Progenitor cell of endocrine pancreas (in vitro differentiated cells): ENCODE measurements around the gene DOCK4. TPM values are rescaled to one million over a fixed set of nuclear protein-coding genes. Genes with fewer than 3 reads are reported as not detected.

Source experiments
- DNase-seq: peaks from one replicate; pipeline ENCODE4 v3.0.0; 2021; ENCODE audit warnings: low spot score; ENCODE audit not compliant: unreplicated experiment
- H3K27ac Mint-ChIP-seq: 2 replicates; pipeline ENCODE4 v1.8.0; 2021; ENCODE audit warnings: mild to moderate bottlenecking, moderate library complexity, mixed read lengths
- H3K27me3 Mint-ChIP-seq: 2 replicates; pipeline ENCODE4 v1.8.0; 2021; ENCODE audit warnings: mixed read lengths
- H3K36me3 Mint-ChIP-seq: 2 replicates; pipeline ENCODE4 v1.8.0; 2022; ENCODE audit warnings: mixed read lengths; ENCODE audit not compliant: insufficient read depth
- H3K4me1 Mint-ChIP-seq: 2 replicates; pipeline ENCODE4 v1.8.0; 2021; ENCODE audit warnings: low read depth, mixed read lengths
- H3K4me3 Mint-ChIP-seq: 2 replicates; pipeline ENCODE4 v1.8.0; 2021; ENCODE audit warnings: low read depth, mild to moderate bottlenecking, moderate library complexity, mixed read lengths
- H3K9me3 Mint-ChIP-seq: 2 replicates; pipeline ENCODE4 v1.8.0; 2021; ENCODE audit warnings: low read depth, mixed read lengths
- CTCF ChIP-seq: fragments of 200-600 bp; sonication (generic); IDR thresholded peaks from one replicate; pipeline ENCODE4 v1.5.0; 2021; ENCODE audit warnings: antibody characterized with exemption, mild to moderate bottlenecking; ENCODE audit not compliant: unreplicated experiment
- total RNA-seq: library from RNA; stranded (reverse); gene quantifications from 2 replicates; pipeline ENCODE4 v1.2.1, GENCODE V29; 2021

DOCK4 gene
- total RNA-seq, 1 donor from 2014 or later, result 28.8 TPM

- TF ChIP-seq CTCF, result no peak
- H3K36me3 Mint-ChIP-seq, result peaks cover 5% of the 10 kb centered on the region
- H3K9me3 Mint-ChIP-seq, result peaks cover 5% of the 10 kb centered on the region
- H3K4me3 Mint-ChIP-seq, result no peak overlapping the region
- DNase-seq, result no peak
- H3K27ac Mint-ChIP-seq, result no peak overlapping the region
- H3K4me1 Mint-ChIP-seq, result peaks cover 16% of the 10 kb centered on the region
- H3K27me3 Mint-ChIP-seq, result no peaks in the 10 kb centered on the region
These were observed 112.8 kb downstream of the DOCK4 start for GRCh38 chr7:112093409-112093808.

GRCh38 chr7:112092709-112093395 lies 113.3 kb downstream of the DOCK4 start:
- H3K27me3 Mint-ChIP-seq, result no peaks in the 10 kb centered on the region
- H3K27ac Mint-ChIP-seq, result no peak overlapping the region
- peaks cover 18% of the 10 kb centered on the region for H3K4me1 Mint-ChIP-seq
- TF ChIP-seq CTCF, result no peak
- H3K4me3 Mint-ChIP-seq, result no peak overlapping the region
- H3K9me3 Mint-ChIP-seq, result peaks cover 5% of the 10 kb centered on the region
- DNase-seq, result no peak
- H3K36me3 Mint-ChIP-seq, result peaks cover 5% of the 10 kb centered on the region

- no peak for DNase-seq
- peaks cover 22% of the 10 kb centered on the region for H3K4me1 Mint-ChIP-seq
- no peak for TF ChIP-seq CTCF
- H3K27ac Mint-ChIP-seq, result no peak overlapping the region
- H3K36me3 Mint-ChIP-seq, result peaks cover 5% of the 10 kb centered on the region
- H3K27me3 Mint-ChIP-seq, result no peaks in the 10 kb centered on the region
- peaks cover 5% of the 10 kb centered on the region for H3K9me3 Mint-ChIP-seq
- H3K4me3 Mint-ChIP-seq, result no peak overlapping the region
These were observed 113.9 kb downstream of the DOCK4 start for GRCh38 chr7:112092306-112092705.

GRCh38 chr7:112091768-112092167 lies 114.4 kb downstream of the DOCK4 start:
- no peak for DNase-seq
- Mint-ChIP-seq H3K9me3 (peaks cover 5% of the 10 kb centered on the region), H3K4me3 (no peak overlapping the region), H3K36me3 (peaks cover 5% of the 10 kb centered on the region), H3K27me3 (no peaks in the 10 kb centered on the region), H3K27ac (no peak overlapping the region), H3K4me1 (peaks cover 26% of the 10 kb centered on the region)
- no peak for TF ChIP-seq CTCF

- no peak for DNase-seq
- no peak overlapping the region for H3K27ac Mint-ChIP-seq
- no peak for TF ChIP-seq CTCF
- no peak overlapping the region for H3K4me3 Mint-ChIP-seq
- peaks cover 34% of the 10 kb centered on the region for H3K4me1 Mint-ChIP-seq
- no peaks in the 10 kb centered on the region for H3K9me3 Mint-ChIP-seq
- no peaks in the 10 kb centered on the region for H3K27me3 Mint-ChIP-seq
- no peaks in the 10 kb centered on the region for H3K36me3 Mint-ChIP-seq
These were observed 116.6 kb downstream of the DOCK4 start for GRCh38 chr7:112089551-112089950.
